IMR-90 (cell line): ENCODE data around the gene TCF19. TPM values are rescaled to one million over a fixed set of nuclear protein-coding genes. Genes with fewer than 3 reads are reported as not detected.

Experiments
- ATAC-seq: fragments of 200-7000 bp; cut with Tn5 transposase; 2 replicates; pipeline ENCODE4 v1.9.1; 2020; ENCODE audit warnings: low read depth, mild to moderate bottlenecking, moderate library complexity
- BruUV-seq: library from RNA; stranded (reverse); fragments of 400-500 nt; replicated peaks from 2 replicates; lab custom pipeline; 2021; lab: Mats Ljungman, UMichigan
- CTCF ChIA-PET: fragments of 300-600 bp; formaldehyde crosslinking; extraction: SDS; loops from one replicate; lab custom pipeline; 2021; ENCODE audit warnings: antibody characterized with exemption; lab: Yijun Ruan, JAX
- POLR2A ChIA-PET: fragments of 300-600 bp; sonication (Branson Sonifier 250); formaldehyde crosslinking; loops from one replicate; lab custom pipeline; 2022; ENCODE audit warnings: antibody characterized with exemption; ENCODE audit not compliant: unreplicated experiment; lab: Charles Lee
- DNase-seq: peaks from one replicate; pipeline ENCODE4 v3.0.0; 2013
- H2AFZ ChIP-seq: replicated peaks from 2 replicates; pipeline ENCODE3; 2013; ENCODE audit warnings: low read length, mild to moderate bottlenecking; ENCODE audit not compliant: poor library complexity
- H2AK5ac ChIP-seq: 2 replicates; pipeline ENCODE4 v1.6.1; 2013; ENCODE audit warnings: low read depth, low read length, inconsistent platforms
- H2AK9ac ChIP-seq: replicated peaks from 2 replicates; pipeline ENCODE3; 2013; ENCODE audit warnings: mild to moderate bottlenecking, low read depth, low read length, moderate library complexity; ENCODE audit not compliant: poor library complexity
- H2BK120ac ChIP-seq: 2 replicates; pipeline ENCODE4 v1.6.1; 2013; ENCODE audit warnings: low read depth, low read length, inconsistent platforms
- H2BK15ac ChIP-seq: 3 replicates; pipeline ENCODE4 v1.6.1; 2013; ENCODE audit warnings: low read depth, low read length, inconsistent platforms
- H2BK20ac ChIP-seq: 2 replicates; pipeline ENCODE4 v1.6.1; 2013; ENCODE audit warnings: low read depth, mild to moderate bottlenecking, inconsistent platforms, low read length, moderate library complexity
- H2BK5ac ChIP-seq: 2 replicates; pipeline ENCODE4 v1.6.1; 2013; ENCODE audit warnings: mild to moderate bottlenecking, low read depth, low read length, inconsistent platforms; ENCODE audit not compliant: poor library complexity, severe bottlenecking
- H3K14ac ChIP-seq: replicated peaks from 2 replicates; pipeline ENCODE4 v1.6.1; 2013; ENCODE audit warnings: low read depth, low read length, inconsistent platforms
- H3K18ac ChIP-seq: 2 replicates; pipeline ENCODE4 v1.6.1; 2013; ENCODE audit warnings: low read depth, low read length, control low read depth
- H3K23ac ChIP-seq: 2 replicates; pipeline ENCODE4 v1.6.1; 2013; ENCODE audit warnings: low read depth, low read length, inconsistent platforms
- H3K27ac ChIP-seq: 2 replicates; pipeline ENCODE4 v1.5.1; 2013; ENCODE audit warnings: mild to moderate bottlenecking, control low read depth, low read length; ENCODE audit not compliant: insufficient read depth
- H3K27me3 ChIP-seq: 2 replicates; pipeline ENCODE4 v1.6.1; 2013; ENCODE audit warnings: low read length; ENCODE audit not compliant: control insufficient read depth, insufficient read depth
- H3K36me3 ChIP-seq: 2 replicates; pipeline ENCODE4 v1.6.1; 2013; ENCODE audit warnings: low read length, mixed read lengths; ENCODE audit not compliant: control insufficient read depth, insufficient read depth
- H3K4ac ChIP-seq: 2 replicates; pipeline ENCODE4 v1.6.1; 2013; ENCODE audit warnings: low read depth, low read length, inconsistent platforms
- H3K4me1 ChIP-seq: 2 replicates; pipeline ENCODE4 v1.6.1; 2013; ENCODE audit warnings: low read length, mixed read lengths; ENCODE audit not compliant: control insufficient read depth, insufficient read depth
- H3K4me2 ChIP-seq: 2 replicates; pipeline ENCODE4 v1.6.1; 2013; ENCODE audit warnings: low read depth, mild to moderate bottlenecking, control low read depth, low read length, moderate library complexity
- H3K4me3 ChIP-seq: 2 replicates; pipeline ENCODE4 v1.5.1; 2013; ENCODE audit warnings: low read depth, mild to moderate bottlenecking, control low read depth, low read length, moderate library complexity; ENCODE audit not compliant: insufficient read depth
- H3K56ac ChIP-seq: 2 replicates; pipeline ENCODE4 v1.6.1; 2013; ENCODE audit warnings: low read length, inconsistent platforms; ENCODE audit not compliant: insufficient read depth; ENCODE audit errors: extremely low read depth
- H3K79me1 ChIP-seq, 2 experiments: 2 replicates each; pipeline ENCODE4 v1.6.1; 2013; ENCODE audit warnings: low read length in 2 of 2, inconsistent platforms in 1 of 2, low read depth in 1 of 2
- H3K9ac ChIP-seq: 2 replicates; pipeline ENCODE4 v1.6.1; 2013; ENCODE audit warnings: low read depth, low read length, control low read depth
- H3K9me1 ChIP-seq: 2 replicates; pipeline ENCODE4 v1.6.1; 2013; ENCODE audit warnings: low read length, inconsistent platforms; ENCODE audit not compliant: insufficient read depth
- H3K9me3 ChIP-seq: 2 replicates; pipeline ENCODE4 v1.6.1; 2013; ENCODE audit warnings: low read length; ENCODE audit not compliant: control insufficient read depth, insufficient read depth
- H4K20me1 ChIP-seq: 2 replicates; pipeline ENCODE4 v1.6.1; 2013; ENCODE audit warnings: low read length, inconsistent platforms; ENCODE audit not compliant: insufficient read depth
- H4K5ac ChIP-seq: 2 replicates; pipeline ENCODE4 v1.6.1; 2013; ENCODE audit warnings: mild to moderate bottlenecking, low read depth, low read length, control low read depth
- H4K8ac ChIP-seq, 2 experiments: 2 replicates each; pipeline ENCODE4 v1.6.1; 2013; ENCODE audit warnings: low read depth in 2 of 2, low read length in 2 of 2, control low read depth in 1 of 2, inconsistent platforms in 1 of 2
- H4K91ac ChIP-seq: 2 replicates; pipeline ENCODE4 v1.6.1; 2013; ENCODE audit warnings: low read depth, low read length, inconsistent platforms; ENCODE audit not compliant: insufficient read depth
- BHLHE40 ChIP-seq: fragments of 150-350 bp; IDR thresholded peaks from 2 replicates; pipeline ENCODE4 v1.6.1; 2016; ENCODE audit warnings: mild to moderate bottlenecking, low read depth, low read length
- CEBPB ChIP-seq: IDR thresholded peaks from 2 replicates; pipeline ENCODE4 v1.6.1; 2012; ENCODE audit warnings: low read depth, low read length, improper control_type of control experiment
- CHD1 ChIP-seq: IDR thresholded peaks from 2 replicates; pipeline ENCODE4 v1.6.1; 2012; ENCODE audit warnings: low read depth, low read length, improper control_type of control experiment
- FOS ChIP-seq: fragments of 150-350 bp; IDR thresholded peaks from 2 replicates; pipeline ENCODE4 v1.6.1; 2016; ENCODE audit warnings: low read depth, low read length
- MAFK ChIP-seq: IDR thresholded peaks from 2 replicates; pipeline ENCODE4 v1.6.1; 2012; ENCODE audit warnings: low read depth, low read length, improper control_type of control experiment
- MAZ ChIP-seq: IDR thresholded peaks from 2 replicates; pipeline ENCODE4 v1.6.1; 2012; ENCODE audit warnings: low read depth, mild to moderate bottlenecking, low read length, improper control_type of control experiment, moderate library complexity, borderline replicate concordance
- MXI1 ChIP-seq: IDR thresholded peaks from 2 replicates; pipeline ENCODE4 v1.6.1; 2012; ENCODE audit warnings: low read depth, mild to moderate bottlenecking, low read length, moderate library complexity, borderline replicate concordance
- NFE2L2 ChIP-seq: fragments of 150-350 bp; IDR thresholded peaks from 2 replicates; pipeline ENCODE4 v1.6.1; 2016; ENCODE audit warnings: low read depth, mild to moderate bottlenecking, low read length
- POLR2A ChIP-seq: IDR thresholded peaks from 2 replicates; pipeline ENCODE4 v1.6.1; 2012; ENCODE audit warnings: mild to moderate bottlenecking, low read depth, low read length
- RAD21 ChIP-seq: IDR thresholded peaks from 2 replicates; pipeline ENCODE4 v1.6.1; 2012; ENCODE audit warnings: low read length, improper control_type of control experiment
- RCOR1 ChIP-seq: IDR thresholded peaks from 2 replicates; pipeline ENCODE4 v1.6.1; 2012; ENCODE audit warnings: mild to moderate bottlenecking, low read length, improper control_type of control experiment; ENCODE audit not compliant: insufficient replicate concordance
- RFX5 ChIP-seq: IDR thresholded peaks from 2 replicates; pipeline ENCODE4 v1.8.0; 2012; ENCODE audit warnings: low read depth, mild to moderate bottlenecking, low read length, moderate library complexity
- SMC3 ChIP-seq: fragments of 150-350 bp; IDR thresholded peaks from 2 replicates; pipeline ENCODE4 v1.6.1; 2016; ENCODE audit warnings: low read depth, mild to moderate bottlenecking, antibody characterized with exemption, low read length, moderate library complexity
- WGBS, 2 experiments: methylation state at CpG; one replicate each; pipeline versions ENCODE4 v1.1.5 to v1.1.7; 2013; ENCODE audit warnings: missing lambda C conversion rate in 2 of 2; ENCODE audit not compliant: insufficient read length in 1 of 2; ENCODE audit errors: extremely low coverage in 2 of 2; 5-methylcytosine and 5-hydroxymethylcytosine counted together
- dilution Hi-C: fragments of 300-500 bp; cut with HindIII; formaldehyde crosslinking; loops from one replicate; pipeline ENCODE4 v1.14.3; 2018; ENCODE audit warnings: low sequenced_read_pairs; ENCODE audit not compliant: unreplicated experiment
- in situ Hi-C: fragments of 300-500 bp; cut with MboI; formaldehyde crosslinking; loops from 3 replicates; pipeline ENCODE4 v1.14.3; 2019; ENCODE audit warnings: low sequenced_read_pairs, inconsistent platforms, mixed read lengths
- intact Hi-C: fragments of 100-400 bp; cut with micrococcal nuclease; formaldehyde crosslinking; loops from 2 replicates; pipeline ENCODE4 v1.10.0; 2022
- polyA plus RNA-seq, 3 experiments: library from polyadenylated mRNA; depleted of rRNA; stranded (reverse); fragments of >200 nt; gene quantifications; 2 replicates each; pipeline ENCODE4 v1.2.3, GENCODE V29; 2012; ENCODE audit warnings: low replicate concordance in 1 of 3
- total RNA-seq: library from RNA; depleted of rRNA; stranded (reverse); fragments of >200 nt; gene quantifications from 2 replicates; pipeline ENCODE4 v1.2.3, GENCODE V29; 2012
- TF ChIP-seq, protein P1 (sequence below): fragments of 150-350 bp; IDR thresholded peaks from 2 replicates; pipeline ENCODE4 v1.6.1; 2016; ENCODE audit warnings: low read depth, mild to moderate bottlenecking, low read length, moderate library complexity, borderline replicate concordance
- TF ChIP-seq, protein P2 (sequence below): fragments of 150-350 bp; IDR thresholded peaks from 2 replicates; pipeline ENCODE4 v1.6.1; 2017; ENCODE audit warnings: mild to moderate bottlenecking, antibody characterized with exemption, low read length, low read depth
- TF ChIP-seq, protein P3 (sequence below): conservative IDR thresholded peaks from 2 replicates; pipeline ENCODE4 v1.5.1; 2012; ENCODE audit warnings: mild to moderate bottlenecking, low read depth, low read length, improper control_type of control experiment

Gene TCF19
- total and polyA plus RNA-seq, 2 of the 4 experiments (the other 2 are of a cell fraction), result 13.1 to 14.2 TPM

DNA sequence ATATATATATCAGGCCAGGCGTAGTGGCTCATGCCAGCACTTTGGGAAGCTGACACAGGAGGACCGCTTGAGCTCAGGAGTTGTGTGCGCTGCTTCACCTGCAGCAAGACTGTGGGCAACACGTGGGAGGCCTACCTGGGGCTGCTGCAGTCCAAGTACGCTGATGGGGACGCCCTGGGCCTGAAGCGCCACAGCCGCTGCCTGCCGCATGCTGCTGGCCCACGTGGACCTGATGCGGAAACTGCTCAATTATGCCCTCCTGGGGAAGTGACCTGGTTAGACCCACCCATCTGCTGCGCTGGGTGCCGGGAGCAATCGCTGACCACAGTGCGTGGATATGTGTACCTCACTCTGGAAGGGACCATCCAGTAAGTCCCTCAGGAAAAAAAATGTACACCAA lies 17.7 kb upstream of the TCF19 start:
- H2AFZ ChIP-seq, result no peak overlapping the region
- TF ChIP-seq FOS (no peak), CHD1 (no peak), SMC3 (no peak), BHLHE40 (no peak), RAD21 (no peak), MAFK (no peak), CEBPB (no peak), RFX5 (no peak), POLR2A (no peak), NFE2L2 (no peak), RCOR1 (no peak), MXI1 (no peak), MAZ (no peak)
- TF ChIP-seq, protein P1, sequence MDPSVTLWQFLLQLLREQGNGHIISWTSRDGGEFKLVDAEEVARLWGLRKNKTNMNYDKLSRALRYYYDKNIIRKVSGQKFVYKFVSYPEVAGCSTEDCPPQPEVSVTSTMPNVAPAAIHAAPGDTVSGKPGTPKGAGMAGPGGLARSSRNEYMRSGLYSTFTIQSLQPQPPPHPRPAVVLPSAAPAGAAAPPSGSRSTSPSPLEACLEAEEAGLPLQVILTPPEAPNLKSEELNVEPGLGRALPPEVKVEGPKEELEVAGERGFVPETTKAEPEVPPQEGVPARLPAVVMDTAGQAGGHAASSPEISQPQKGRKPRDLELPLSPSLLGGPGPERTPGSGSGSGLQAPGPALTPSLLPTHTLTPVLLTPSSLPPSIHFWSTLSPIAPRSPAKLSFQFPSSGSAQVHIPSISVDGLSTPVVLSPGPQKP, result no peak
- TF ChIP-seq, protein P2, sequence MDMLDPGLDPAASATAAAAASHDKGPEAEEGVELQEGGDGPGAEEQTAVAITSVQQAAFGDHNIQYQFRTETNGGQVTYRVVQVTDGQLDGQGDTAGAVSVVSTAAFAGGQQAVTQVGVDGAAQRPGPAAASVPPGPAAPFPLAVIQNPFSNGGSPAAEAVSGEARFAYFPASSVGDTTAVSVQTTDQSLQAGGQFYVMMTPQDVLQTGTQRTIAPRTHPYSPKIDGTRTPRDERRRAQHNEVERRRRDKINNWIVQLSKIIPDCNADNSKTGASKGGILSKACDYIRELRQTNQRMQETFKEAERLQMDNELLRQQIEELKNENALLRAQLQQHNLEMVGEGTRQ, result no peak
- TF ChIP-seq, protein P3, sequence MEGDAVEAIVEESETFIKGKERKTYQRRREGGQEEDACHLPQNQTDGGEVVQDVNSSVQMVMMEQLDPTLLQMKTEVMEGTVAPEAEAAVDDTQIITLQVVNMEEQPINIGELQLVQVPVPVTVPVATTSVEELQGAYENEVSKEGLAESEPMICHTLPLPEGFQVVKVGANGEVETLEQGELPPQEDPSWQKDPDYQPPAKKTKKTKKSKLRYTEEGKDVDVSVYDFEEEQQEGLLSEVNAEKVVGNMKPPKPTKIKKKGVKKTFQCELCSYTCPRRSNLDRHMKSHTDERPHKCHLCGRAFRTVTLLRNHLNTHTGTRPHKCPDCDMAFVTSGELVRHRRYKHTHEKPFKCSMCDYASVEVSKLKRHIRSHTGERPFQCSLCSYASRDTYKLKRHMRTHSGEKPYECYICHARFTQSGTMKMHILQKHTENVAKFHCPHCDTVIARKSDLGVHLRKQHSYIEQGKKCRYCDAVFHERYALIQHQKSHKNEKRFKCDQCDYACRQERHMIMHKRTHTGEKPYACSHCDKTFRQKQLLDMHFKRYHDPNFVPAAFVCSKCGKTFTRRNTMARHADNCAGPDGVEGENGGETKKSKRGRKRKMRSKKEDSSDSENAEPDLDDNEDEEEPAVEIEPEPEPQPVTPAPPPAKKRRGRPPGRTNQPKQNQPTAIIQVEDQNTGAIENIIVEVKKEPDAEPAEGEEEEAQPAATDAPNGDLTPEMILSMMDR, result no peak
- H2AK9ac ChIP-seq, result no peak overlapping the region
- intact Hi-C loops, result no loop called here
- no peak overlapping the region for H2AK5ac ChIP-seq
- dilution Hi-C loops, result no loop called here
- WGBS, 2 experiments, result 70% methylated on average over 4 of the region's 15 CpGs; no CpG with 5 or more reads in 1 of the 2 experiments
- no peak overlapping the region for H3K14ac ChIP-seq
- H2BK15ac ChIP-seq, result no peak overlapping the region
- H4K91ac ChIP-seq, result no peak overlapping the region
- no peak overlapping the region for H4K5ac ChIP-seq
- peaks cover 17% of the 10 kb centered on the region for H3K36me3 ChIP-seq
- no TSS peak for BruUV-seq
- no peak overlapping the region for H3K56ac ChIP-seq
- H3K4ac ChIP-seq, result no peak overlapping the region
- POLR2A ChIA-PET, result no interaction called here
- H3K9me3 ChIP-seq, result no peaks in the 10 kb centered on the region
- in situ Hi-C loops, result no loop called here
- H3K79me1 ChIP-seq, result no peaks in the 10 kb centered on the region
- no peak overlapping the region for H4K8ac ChIP-seq
- H3K27me3 ChIP-seq, result no peaks in the 10 kb centered on the region
- DNase-seq (no peak), ATAC-seq (no peak)
- no peak overlapping the region for H3K23ac ChIP-seq
- peaks cover 15% of the 10 kb centered on the region for H3K9me1 ChIP-seq
- no peak overlapping the region for H2BK5ac ChIP-seq
- H4K20me1 ChIP-seq, result no peaks in the 10 kb centered on the region; the same call in 1 of the 2 replicates
- no peak overlapping the region for H2BK120ac ChIP-seq
- H3K4me3 ChIP-seq, result no peak overlapping the region
- no peak overlapping the region for H3K4me2 ChIP-seq
- no peak overlapping the region for H3K27ac ChIP-seq
- H3K9ac ChIP-seq, result no peak overlapping the region
- H2BK20ac ChIP-seq, result no peak overlapping the region
- CTCF ChIA-PET, result no interaction called here
- no peak overlapping the region for H3K18ac ChIP-seq
- H3K4me1 ChIP-seq, result peaks cover 13% of the 10 kb centered on the region
